NOMO-1 treated with DMSO at 0.1 percent for 48 hours (cell line): ENCODE measurements around the gene DDRGK1.
A peak's percentile ranks its signal among the peaks of the same experiment; 100 is the strongest.
"Not testable (repeated sequence)": the region's sequence is repeated elsewhere in the genome, so short reads cannot be mapped to it uniquely, and the experiment has no call there.

Experiments
- DNase-seq: peaks from one replicate; lab custom pipeline; 2025; ENCODE audit not compliant: unreplicated experiment; lab: John Stamatoyannopoulos, UW

DDRGK1 gene

DNA sequence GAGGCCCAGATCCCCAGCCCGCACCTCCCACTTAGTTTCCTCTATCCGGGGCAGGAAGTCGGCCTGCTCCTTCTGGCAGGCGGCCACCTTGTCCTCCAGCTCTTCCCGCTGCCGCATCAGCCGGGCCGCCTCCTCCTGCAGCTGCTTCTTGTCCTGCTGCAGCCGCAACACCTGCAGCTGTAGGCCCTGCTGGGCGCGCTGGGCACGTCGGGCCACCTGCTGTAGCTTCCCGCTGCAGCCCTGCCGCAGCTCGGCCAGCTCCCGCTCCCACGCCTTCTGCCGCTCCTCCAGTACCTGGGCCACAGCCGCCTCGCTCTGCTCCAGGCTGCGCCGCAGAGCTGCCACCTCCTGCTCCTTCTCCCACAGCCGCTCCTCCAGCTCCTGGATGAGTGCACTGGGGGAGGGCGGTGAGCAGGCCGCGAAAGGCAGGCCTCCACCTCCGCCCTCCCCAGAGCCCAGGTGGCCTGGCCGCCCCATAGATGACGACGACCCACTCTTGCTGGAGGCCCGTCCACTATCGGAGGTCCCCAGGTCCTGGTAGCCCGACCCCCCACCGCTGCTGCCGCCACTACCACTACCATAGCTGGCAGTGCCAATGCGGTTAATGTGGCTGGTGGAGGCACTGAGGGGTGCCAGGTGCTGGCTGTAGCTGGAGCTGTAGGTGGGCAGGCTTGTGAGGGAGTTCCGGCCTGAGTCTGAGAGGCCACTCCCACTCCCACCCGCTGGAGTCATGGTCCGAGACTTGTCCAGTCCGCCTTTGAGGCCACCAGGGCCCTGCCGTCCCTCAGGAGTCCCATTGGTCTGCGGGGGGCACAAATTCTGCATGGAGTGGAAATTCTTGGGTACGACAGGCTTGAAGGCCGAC, 38.8 kb downstream of the DDRGK1 start:
- DNase-seq: no peak

DNA sequence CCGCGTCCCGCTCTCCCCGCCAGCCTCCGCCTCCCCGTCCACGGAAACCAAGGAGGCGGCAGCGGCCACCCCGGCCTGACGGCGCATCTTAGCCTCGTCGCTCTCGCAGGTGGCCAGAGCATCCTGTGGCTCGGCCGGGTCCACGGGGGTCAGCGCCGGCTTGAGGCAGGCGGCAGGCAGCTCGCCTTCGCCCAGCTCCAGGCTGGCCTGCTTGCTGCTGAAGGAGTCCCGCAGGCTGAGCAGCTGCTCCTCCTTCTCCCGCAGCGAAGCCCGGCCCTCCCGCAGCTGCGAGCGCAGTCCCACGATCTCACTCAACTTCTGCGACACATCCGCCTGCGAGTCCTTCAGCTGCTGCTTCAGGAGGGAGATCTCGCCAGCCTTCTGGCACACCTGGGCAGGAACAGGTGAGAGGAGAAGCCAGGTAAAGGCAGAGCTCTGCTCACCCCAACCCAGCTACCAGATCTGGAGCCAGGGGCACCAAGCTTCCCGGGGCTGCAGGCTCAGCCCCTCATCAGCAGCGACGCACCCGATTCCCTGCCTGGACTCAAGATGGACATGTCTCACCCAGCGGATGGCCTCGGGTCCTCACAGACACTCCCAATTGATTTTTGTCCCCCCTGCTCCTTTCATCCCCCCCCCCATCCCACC, 39.6 kb downstream of the DDRGK1 start:
- no peak for DNase-seq

DNA sequence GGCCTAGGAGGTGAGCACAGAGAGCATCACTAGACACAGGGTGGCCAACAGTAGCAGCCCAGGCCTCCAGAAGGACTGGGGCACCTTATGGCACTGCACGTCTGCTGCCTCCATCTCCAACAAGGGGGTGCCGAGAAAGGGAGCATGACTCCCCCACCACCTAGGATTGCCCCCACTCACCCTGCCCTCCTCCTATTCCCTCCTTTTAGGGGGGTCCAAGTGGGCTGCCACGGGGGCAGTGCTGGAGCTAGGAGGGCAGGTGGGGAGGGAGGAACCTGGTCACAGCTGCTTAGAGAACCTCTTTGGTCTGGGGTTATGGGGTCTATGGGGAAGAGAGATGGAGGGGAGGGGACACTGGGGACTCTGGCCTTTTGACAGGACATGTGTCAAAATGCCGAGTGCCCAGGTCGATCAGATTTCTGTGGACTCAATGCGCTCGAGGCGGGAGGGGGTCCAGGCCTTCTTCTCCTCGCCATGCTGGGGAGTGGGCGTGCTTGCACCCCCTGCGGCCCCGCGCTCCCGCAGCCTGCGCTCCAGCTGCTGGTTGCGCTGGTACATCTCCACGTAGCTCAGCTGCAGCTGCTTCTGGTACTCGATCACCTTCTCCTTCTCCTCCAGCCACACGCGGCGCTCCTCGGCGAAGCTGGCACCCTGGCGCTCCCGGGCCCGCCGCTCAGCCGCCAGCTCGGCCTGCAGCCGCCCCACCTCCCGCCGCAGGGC, 40.3 kb downstream of the DDRGK1 start:
- no peak for DNase-seq

DNA sequence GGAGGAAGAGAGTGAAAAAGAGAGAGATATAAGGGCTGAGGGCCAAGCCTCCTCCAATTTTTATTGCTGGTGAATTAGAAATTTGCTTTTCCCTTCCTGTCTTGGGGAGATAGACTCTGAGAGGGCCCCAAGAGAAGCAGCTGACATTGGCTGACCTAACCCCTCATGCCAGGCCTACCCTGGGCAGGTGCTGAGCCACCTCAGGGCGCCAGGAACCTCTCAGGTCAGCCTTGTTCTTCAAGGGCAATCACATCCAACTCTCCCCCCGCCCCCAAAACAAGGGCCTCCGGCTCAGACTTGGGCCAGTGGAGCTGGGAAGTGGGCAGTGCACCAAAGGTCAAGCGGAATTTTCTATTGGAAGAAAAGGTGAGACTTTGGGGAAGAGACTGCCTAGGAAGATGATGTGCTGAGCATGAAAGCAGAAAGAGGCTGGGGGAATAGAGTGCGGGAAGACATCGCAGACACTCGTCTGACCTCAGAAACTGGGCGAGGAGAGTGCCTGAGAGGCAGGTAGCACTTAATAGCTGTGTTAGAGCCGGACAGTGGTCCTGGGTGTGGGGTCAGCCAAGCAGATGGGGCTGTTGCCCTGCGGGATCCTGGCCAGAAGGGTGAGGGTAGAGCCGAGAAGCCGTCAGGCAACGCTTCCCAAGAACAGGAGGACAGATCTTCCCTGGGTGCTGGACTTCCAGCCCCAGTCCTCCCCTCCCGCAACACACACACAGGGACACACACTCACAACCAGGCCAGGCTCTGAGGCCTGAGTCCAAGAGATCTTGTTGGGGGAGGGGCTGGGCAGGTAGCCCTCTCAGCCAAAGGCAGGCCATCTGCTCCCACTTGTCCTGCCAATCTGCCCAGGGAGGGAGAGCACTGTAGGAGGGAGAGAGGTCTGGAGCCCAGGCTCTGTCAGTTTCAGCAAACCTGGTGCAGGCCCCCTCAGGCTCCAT, 41.1 kb downstream of the DDRGK1 start:
- DNase-seq: no peak

DNA sequence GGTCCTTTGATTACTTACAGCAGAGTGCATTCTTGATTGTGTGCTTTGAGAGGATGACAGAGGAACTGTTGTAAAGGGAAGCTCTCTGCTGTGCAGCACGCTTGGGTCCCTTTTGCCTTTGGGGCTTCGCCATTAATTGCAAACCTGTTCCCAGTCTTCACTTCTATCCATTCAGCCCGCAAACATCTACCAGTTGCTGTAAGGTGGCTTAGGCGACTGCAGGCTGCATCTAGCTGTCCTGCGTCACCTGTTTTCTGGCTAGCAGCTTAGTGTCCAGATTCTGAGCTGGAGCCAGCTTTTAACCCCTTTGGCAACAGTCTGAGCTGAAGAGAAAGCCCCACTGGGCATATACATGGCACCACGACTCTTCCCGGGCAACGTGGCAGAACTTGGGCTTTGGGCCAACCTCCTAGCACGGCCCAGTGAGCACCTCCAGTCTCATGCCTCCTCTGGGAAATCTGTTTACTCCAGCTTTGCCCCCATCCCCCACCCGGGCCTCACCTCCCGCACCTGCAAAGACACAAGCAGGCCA, 42.3 kb downstream of the DDRGK1 start:
- DNase-seq: no peak

DNA sequence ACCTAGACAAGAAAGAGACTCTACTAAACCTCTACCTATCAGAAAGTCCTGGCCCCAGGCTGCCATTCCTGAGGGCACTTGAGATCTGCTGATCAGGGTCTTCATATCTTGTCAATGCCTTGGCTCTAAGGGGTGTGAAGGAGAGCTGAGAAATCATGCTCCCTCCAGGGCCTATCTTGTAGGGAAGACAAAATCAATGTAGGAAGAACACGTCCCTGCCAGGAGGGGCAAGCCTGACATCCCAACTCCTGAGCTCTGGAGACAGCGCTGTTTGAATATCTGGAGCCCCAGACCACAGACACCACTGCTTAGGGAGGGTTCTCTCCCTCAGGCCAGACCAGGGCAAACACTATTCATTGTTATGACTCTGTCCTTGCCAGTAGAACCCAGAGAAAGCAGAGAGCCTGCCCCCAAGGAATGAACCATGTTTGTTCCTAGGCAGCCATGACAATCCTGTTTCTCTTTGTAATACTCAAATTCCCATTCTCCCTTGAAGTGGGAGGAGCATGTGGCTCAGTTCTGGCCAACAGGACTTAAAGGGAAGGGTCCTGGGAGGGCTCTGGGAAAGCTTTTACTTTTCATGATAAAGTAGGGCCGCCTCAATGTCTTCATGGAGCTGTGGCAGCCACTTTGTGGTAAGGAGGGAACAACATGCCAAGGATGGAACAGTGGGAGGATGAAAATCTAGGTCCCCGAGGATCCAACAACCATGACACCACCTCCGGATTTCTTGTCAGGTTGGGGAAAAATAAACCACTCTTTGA, 43.0 kb downstream of the DDRGK1 start:
- no peak for DNase-seq

DNA sequence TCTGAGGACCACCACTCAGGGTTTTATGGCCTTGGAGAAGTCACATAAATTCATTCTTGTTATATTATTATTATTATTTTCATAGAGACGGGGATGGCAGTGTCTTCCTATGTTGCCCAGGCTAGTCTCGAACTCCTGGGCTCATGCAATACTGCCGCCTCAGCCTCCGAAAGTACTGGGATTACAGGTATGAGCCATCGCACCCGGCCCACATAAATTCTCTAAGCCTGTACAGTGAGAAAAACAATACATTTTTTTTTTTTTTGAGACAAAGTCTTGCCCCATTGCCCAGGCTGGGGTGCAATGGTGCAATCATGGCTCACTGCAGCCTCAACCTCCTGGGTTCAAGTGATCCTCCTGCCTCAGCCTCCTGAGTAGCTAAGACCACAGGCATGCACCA, 44.1 kb downstream of the DDRGK1 start:
- DNase-seq: no peak

DNA sequence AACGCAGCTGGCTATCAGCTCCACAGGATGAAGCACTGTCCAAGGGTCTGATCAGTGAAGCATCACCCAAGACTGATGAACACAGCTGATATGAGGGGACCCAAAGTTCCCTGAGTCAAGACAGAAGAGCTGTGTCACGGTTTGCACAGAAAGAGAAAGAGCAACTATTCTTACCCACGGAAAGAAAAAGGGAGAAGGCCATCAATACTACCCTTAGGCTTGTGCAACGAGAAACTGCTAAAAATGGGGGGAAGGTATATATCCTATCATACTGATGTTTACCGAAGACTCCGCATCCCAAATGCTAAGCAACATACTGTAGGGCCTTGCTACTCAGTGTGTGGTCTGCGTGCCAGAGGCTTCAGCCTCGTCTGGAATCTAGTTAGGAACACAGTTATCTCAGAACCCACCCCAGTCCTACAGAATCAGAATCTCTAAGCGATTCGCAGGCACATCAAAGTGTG, 45.5 kb downstream of the DDRGK1 start:
- peak; percentile 40 for DNase-seq

DNA sequence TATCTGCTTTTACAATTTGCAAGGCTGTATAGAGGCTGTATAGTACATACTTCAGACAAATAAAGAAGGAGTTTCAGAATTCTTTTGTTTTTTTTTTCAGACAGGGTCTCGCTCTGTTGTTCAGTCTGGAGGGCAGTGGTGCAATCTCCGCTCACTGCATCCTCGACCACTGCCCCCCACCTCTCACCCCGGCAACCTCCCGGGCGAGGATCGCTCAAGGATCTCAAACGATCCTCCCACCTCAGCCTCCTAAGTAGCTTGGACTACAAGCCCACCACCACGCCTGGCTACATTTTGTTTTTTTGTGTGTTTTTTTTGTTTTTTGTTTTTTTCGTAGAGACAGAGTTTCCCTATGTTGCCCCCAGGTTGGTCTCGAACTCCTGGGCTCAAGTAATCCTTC, 46.7 kb downstream of the DDRGK1 start:
- DNase-seq: no peak

DNA sequence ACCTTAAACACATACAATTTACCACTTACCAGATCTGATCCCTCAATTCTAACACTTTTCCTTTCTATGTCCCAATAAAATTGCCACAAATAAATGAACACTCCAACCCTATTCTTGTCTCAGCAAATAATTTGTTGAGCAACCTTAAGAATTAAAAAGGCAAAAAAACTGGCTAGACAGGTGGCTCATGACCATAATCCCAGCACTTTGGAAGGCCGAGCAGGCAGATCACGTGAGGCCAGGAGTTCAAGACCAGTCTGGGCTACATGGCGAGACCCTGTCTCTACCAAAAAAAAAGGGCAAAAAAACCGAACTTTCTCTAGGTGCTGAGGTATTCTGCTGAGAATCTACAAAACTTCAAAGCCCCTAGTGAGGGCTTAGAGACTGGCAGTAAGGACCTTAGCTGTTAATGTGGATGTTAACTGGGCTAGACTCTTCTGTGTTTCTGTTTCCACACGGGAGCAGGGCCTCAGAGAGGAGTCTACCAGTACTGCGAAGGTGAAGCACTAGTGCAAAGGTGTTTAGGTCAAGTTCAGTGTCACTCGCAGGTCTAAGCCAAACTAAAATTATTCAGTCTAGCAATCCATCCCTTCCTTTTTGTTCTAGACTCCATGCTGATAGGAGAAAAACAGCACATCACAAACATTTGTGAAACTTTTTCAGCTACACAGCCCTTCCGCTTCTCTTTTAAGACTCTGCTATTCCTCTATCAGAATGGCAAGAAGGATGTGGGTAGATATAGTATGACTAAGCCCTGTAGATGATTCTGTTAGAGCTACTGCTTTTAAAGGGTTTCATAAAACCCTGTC, 47.5 kb downstream of the DDRGK1 start:
- peak; percentile 77 for DNase-seq

DNA sequence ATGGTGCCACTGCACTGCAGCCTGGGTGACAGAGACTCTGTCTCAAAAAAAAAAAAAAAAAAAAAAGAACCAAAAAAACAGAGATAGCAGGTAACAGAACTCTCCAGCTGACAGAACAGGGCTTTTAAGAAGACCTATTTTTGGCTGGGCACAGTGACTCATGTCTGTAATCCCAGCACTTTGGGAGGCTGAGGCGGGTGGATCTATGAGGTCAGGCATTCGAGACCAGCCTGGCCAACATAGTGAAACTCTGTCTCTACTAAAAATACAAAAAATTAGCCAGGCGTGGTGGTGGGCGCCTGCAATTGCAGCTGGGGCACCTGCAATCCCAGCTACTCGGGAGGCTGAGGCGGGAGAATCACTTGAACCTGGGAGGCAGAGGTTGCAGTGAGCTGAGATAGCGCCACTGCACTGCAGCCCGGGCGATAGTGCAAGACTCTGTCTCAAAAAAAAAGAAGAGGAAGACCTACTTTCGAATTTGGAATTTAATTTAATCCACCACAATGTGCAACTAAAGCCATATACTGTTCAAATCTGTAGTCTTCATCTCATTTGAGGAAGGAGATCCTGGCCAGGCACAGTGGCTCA, 52.3 kb downstream of the DDRGK1 start:
- DNase-seq: not testable (repeated sequence)

DNA sequence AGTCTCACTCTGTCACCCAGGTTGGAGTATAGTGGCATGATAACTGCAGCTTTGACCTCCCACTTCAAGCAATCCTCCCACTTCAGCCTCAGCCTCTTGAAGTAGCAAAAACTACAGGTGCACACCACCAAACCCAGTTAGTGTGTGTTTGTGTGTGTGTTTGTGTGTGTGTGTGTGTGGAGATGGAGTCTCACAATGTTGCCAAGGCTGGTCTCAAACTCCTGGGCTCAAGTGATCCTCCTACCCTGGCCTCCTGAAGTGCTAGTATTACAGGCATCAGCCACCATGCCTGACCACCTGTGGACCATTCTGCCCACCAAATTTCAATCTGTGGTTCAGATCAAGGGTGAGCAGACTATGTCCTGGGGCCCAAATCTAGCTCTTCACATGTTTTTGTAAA, 53.6 kb downstream of the DDRGK1 start:
- DNase-seq: no peak

DNA sequence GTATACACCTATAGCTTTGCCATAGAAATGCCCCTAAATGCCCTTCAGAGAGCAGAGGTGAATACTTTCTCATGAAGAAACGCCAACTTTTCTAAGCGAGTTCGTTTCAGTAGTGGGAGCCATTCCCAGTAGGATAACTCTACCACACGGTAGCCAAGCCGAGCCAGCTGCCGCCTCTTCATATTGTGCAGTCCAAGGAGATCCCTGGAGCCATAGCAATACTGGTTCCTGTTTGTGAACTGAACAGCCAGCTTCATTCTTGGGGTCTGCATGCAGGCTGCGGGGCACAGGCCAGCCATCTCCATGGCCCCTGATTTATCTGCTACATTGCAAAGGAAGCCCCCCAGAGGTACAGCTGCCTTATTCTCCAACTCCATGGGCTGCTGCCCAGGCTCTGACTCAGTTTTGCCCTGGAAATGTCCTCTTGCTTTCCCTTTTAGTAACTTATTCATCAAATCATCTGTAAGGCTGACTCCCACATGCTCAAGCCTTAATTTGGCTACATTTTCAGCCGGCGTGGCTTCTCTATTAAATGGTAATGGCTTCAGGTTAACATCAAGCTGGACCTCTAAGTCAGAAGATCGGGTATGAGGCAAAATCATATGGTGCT, 57.6 kb downstream of the DDRGK1 start:
- no peak for DNase-seq

DNA sequence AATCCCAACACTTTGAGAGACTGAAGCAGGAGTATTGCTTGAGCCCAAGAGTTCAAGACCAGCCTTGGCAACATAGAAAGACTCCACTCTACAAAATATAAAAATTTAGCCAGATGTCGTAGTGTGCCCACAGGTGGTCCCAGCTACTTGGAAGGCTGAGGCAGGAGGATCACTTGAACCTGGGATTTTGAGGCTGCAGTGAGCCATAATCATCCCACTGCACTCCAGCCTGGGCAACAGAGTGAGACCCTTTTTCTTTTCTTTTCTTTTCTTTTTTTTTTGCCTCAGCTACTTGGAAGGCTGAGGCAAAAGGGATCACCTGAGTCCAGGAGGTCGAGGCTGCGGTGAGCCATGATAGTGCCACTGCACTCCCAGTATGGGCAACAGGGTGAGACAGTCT, 62.7 kb downstream of the DDRGK1 start:
- DNase-seq: no peak
